DND-41 (cell line): ENCODE results near the gene TP63.

Source experiments
- ATAC-seq: fragments of 200-7000 bp; cut with Tn5 transposase; 3 replicates; pipeline ENCODE4 v1.9.1; 2021; ENCODE audit warnings: low read depth; ENCODE audit not compliant: insufficient read depth
- DNase-seq: peaks from one replicate; pipeline ENCODE4 v3.0.0-alpha.2; 2020
- H2AFZ ChIP-seq: 2 replicates; pipeline ENCODE4 v1.6.0; 2012; ENCODE audit warnings: low read depth, low read length
- H3K27ac ChIP-seq: 2 replicates; pipeline ENCODE4 v1.5.1; 2012; ENCODE audit warnings: low read length, inconsistent platforms
- H3K27me3 ChIP-seq: fragments of 200-600 bp; sonication (generic); 2 replicates; pipeline ENCODE4 v1.6.0; 2012; ENCODE audit warnings: low read length, mild to moderate bottlenecking, inconsistent platforms; ENCODE audit not compliant: insufficient read depth, poor library complexity
- H3K36me3 ChIP-seq: 2 replicates; pipeline ENCODE4 v1.5.1; 2012; ENCODE audit warnings: low read length, inconsistent platforms; ENCODE audit not compliant: insufficient read depth
- H3K4me1 ChIP-seq: 2 replicates; pipeline ENCODE4 v1.5.1; 2012; ENCODE audit warnings: mild to moderate bottlenecking, low read length; ENCODE audit not compliant: insufficient read depth
- H3K4me2 ChIP-seq: 2 replicates; pipeline ENCODE4 v1.6.0; 2012; ENCODE audit warnings: mild to moderate bottlenecking, moderate library complexity, low read length, inconsistent platforms; ENCODE audit not compliant: insufficient read depth
- H3K4me3 ChIP-seq, 2 experiments: fragments of 200-600 bp in 1 of 2; shearing (Covaris generic) in 1 of 2; 2 replicates each; pipeline ENCODE4 v1.5.1; 2012 to 2016; ENCODE audit warnings: inconsistent platforms in 2 of 2, low read length in 2 of 2, mild to moderate bottlenecking in 2 of 2, low read depth in 1 of 2, moderate library complexity in 1 of 2
- H3K79me2 ChIP-seq: 2 replicates; pipeline ENCODE4 v1.6.0; 2012; ENCODE audit warnings: low read length, inconsistent platforms; ENCODE audit not compliant: insufficient read depth
- H3K9ac ChIP-seq: 2 replicates; pipeline ENCODE4 v1.6.0; 2012; ENCODE audit warnings: low read depth, mild to moderate bottlenecking, inconsistent platforms, low read length, moderate library complexity
- H3K9me3 ChIP-seq: 2 replicates; pipeline ENCODE4 v1.5.1; 2012; ENCODE audit warnings: low read length, moderate library complexity, mild to moderate bottlenecking, inconsistent platforms; ENCODE audit not compliant: insufficient read depth, severe bottlenecking
- H4K20me1 ChIP-seq: 2 replicates; pipeline ENCODE4 v1.6.0; 2012; ENCODE audit warnings: low read length; ENCODE audit not compliant: insufficient read depth
- CTCF ChIP-seq: IDR thresholded peaks from 2 replicates; pipeline ENCODE4 v1.5.1; 2012; ENCODE audit warnings: borderline replicate concordance, low read length, moderate library complexity, mild to moderate bottlenecking; ENCODE audit not compliant: poor library complexity, severe bottlenecking; ENCODE audit errors: extremely low read depth
- EZH2 ChIP-seq: IDR thresholded peaks from 3 replicates; pipeline ENCODE4 v1.6.1; 2012; ENCODE audit warnings: borderline replicate concordance, low read depth, mild to moderate bottlenecking, moderate library complexity, low read length, inconsistent platforms; ENCODE audit not compliant: severe bottlenecking

Gene TP63

GRCh38 chr3:189909139-189909538 is 277.9 kb downstream of the TP63 start:
- Histone ChIP-seq H3K4me3 (no peak overlapping the region), H3K4me2 (no peak overlapping the region), H3K27ac (no peak overlapping the region), H3K79me2 (no peaks in the 10 kb centered on the region), H3K4me1 (no peaks in the 10 kb centered on the region), H3K9ac (no peak overlapping the region), H3K9me3 (no peaks in the 10 kb centered on the region), H3K27me3 (no peaks in the 10 kb centered on the region), H2AFZ (no peak overlapping the region), H4K20me1 (no peaks in the 10 kb centered on the region), H3K36me3 (no peaks in the 10 kb centered on the region)
- ATAC-seq (no peak), DNase-seq (no peak)
- TF ChIP-seq CTCF (no peak), EZH2 (no peak)

- H3K79me2 ChIP-seq: no peaks in the 10 kb centered on the region
- no peaks in the 10 kb centered on the region for H3K9me3 ChIP-seq
- H2AFZ ChIP-seq: no peak overlapping the region
- H3K27me3 ChIP-seq: no peaks in the 10 kb centered on the region
- no peaks in the 10 kb centered on the region for H3K36me3 ChIP-seq
- H4K20me1 ChIP-seq: no peaks in the 10 kb centered on the region
- no peak overlapping the region for H3K4me2 ChIP-seq
- no peak for ATAC-seq
- H3K9ac ChIP-seq: no peak overlapping the region
- H3K4me3 ChIP-seq: no peak overlapping the region
- TF ChIP-seq EZH2: no peak
- TF ChIP-seq CTCF: no peak
- no peak overlapping the region for H3K27ac ChIP-seq
- H3K4me1 ChIP-seq: no peaks in the 10 kb centered on the region
- DNase-seq: no peak
Measured at GRCh38 chr3:189909573-189909972, 278.4 kb downstream of the TP63 start.

GRCh38 chr3:189911001-189911400 is 279.8 kb downstream of the TP63 start:
- H3K27ac ChIP-seq: no peak overlapping the region
- H3K9ac ChIP-seq: no peak overlapping the region
- DNase-seq (no peak), ATAC-seq (no peak)
- H3K79me2 ChIP-seq: no peaks in the 10 kb centered on the region
- no peaks in the 10 kb centered on the region for H3K9me3 ChIP-seq
- no peak overlapping the region for H3K4me2 ChIP-seq
- H3K36me3 ChIP-seq: no peaks in the 10 kb centered on the region
- TF ChIP-seq CTCF (no peak), EZH2 (no peak)
- no peak overlapping the region for H3K4me3 ChIP-seq
- no peaks in the 10 kb centered on the region for H3K4me1 ChIP-seq
- H3K27me3 ChIP-seq: no peaks in the 10 kb centered on the region
- H2AFZ ChIP-seq: no peak overlapping the region
- H4K20me1 ChIP-seq: no peaks in the 10 kb centered on the region

GRCh38 chr3:189914799-189915198 is 283.6 kb downstream of the TP63 start:
- DNase-seq (no peak), ATAC-seq (no peak)
- H3K9ac ChIP-seq: no peak overlapping the region
- H3K4me1 ChIP-seq: no peaks in the 10 kb centered on the region
- H2AFZ ChIP-seq: no peak overlapping the region
- no peaks in the 10 kb centered on the region for H3K27me3 ChIP-seq
- no peak overlapping the region for H3K27ac ChIP-seq
- TF ChIP-seq EZH2 (no peak), CTCF (no peak)
- no peaks in the 10 kb centered on the region for H4K20me1 ChIP-seq
- H3K4me2 ChIP-seq: no peak overlapping the region
- no peaks in the 10 kb centered on the region for H3K79me2 ChIP-seq
- no peaks in the 10 kb centered on the region for H3K9me3 ChIP-seq
- H3K4me3 ChIP-seq: no peak overlapping the region
- no peaks in the 10 kb centered on the region for H3K36me3 ChIP-seq
